ENCODE data around the gene TSR3.

TSR3 gene

GRCh38 chr16:1325673-1326371 is 25.9 kb downstream of the TSR3 start:
- no peak for TF ChIP-seq EZH2phosphoT487 (IDR thresholded peaks at IDR 0.05; ENCODE audit: borderline replicate concordance)
- TF ChIP-seq CTCF (conservative IDR thresholded peaks at IDR 0.05; ENCODE audit: low read length), result no peak
- no peaks in the 10 kb centered on the region for H3K79me2 ChIP-seq (ENCODE audit: insufficient read depth, low read length)
- H2AFZ ChIP-seq (ENCODE audit: low read length), result no peak overlapping the region
- no peaks in the 10 kb centered on the region for H3K9me2 ChIP-seq (replicated peaks; ENCODE audit: low read depth, low read length)
- no peak overlapping the region for H3K4me3 ChIP-seq (ENCODE audit: low read length, poor library complexity, severe bottlenecking)
- H4K20me1 ChIP-seq (ENCODE audit: insufficient read depth, low read length, poor library complexity, severe bottlenecking), result no peaks in the 10 kb centered on the region
- no peak overlapping the region for H3K9ac ChIP-seq (ENCODE audit: low read depth, low read length, poor library complexity, severe bottlenecking)
- no peak overlapping the region for H3K4me2 ChIP-seq (ENCODE audit: low read depth, low read length, poor library complexity, severe bottlenecking)
- no peaks in the 10 kb centered on the region for H3F3A ChIP-seq (ENCODE audit: low read depth)
- H3K36me3 ChIP-seq (ENCODE audit: insufficient read depth, low read length), result no peaks in the 10 kb centered on the region; the same call in 1 of the 2 replicates
- H3K4me1 ChIP-seq (ENCODE audit: insufficient read depth, low read length, poor library complexity, severe bottlenecking), result no peaks in the 10 kb centered on the region
- H3K27me3 ChIP-seq (ENCODE audit: insufficient read depth, low read length, poor library complexity, severe bottlenecking), result no peaks in the 10 kb centered on the region
- no peaks in the 10 kb centered on the region for H3K9me3 ChIP-seq (ENCODE audit: insufficient read depth, low read depth, low read length)

GRCh38 chr16:1325261-1325660 is 26.4 kb downstream of the TSR3 start:
- Histone ChIP-seq H3F3A (ENCODE audit: low read depth) (no peaks in the 10 kb centered on the region), H3K4me1 (ENCODE audit: insufficient read depth, low read length, poor library complexity, severe bottlenecking) (no peaks in the 10 kb centered on the region), H3K9ac (ENCODE audit: low read depth, low read length, poor library complexity, severe bottlenecking) (no peak overlapping the region), H3K4me3 (ENCODE audit: low read length, poor library complexity, severe bottlenecking) (no peak overlapping the region), H2AFZ (ENCODE audit: low read length) (no peak overlapping the region), H3K9me3 (ENCODE audit: insufficient read depth, low read depth, low read length) (no peaks in the 10 kb centered on the region), H3K36me3 (ENCODE audit: insufficient read depth, low read length) (peaks cover 3% of the 10 kb centered on the region; the same call in 1 of the 2 replicates), H4K20me1 (ENCODE audit: insufficient read depth, low read length, poor library complexity, severe bottlenecking) (no peaks in the 10 kb centered on the region), H3K9me2 (replicated peaks; ENCODE audit: low read depth, low read length) (no peaks in the 10 kb centered on the region), H3K27me3 (ENCODE audit: insufficient read depth, low read length, poor library complexity, severe bottlenecking) (no peaks in the 10 kb centered on the region), H3K4me2 (ENCODE audit: low read depth, low read length, poor library complexity, severe bottlenecking) (no peak overlapping the region), H3K79me2 (ENCODE audit: insufficient read depth, low read length) (no peaks in the 10 kb centered on the region)
- TF ChIP-seq CTCF (conservative IDR thresholded peaks at IDR 0.05; ENCODE audit: low read length), result no peak
- TF ChIP-seq EZH2phosphoT487 (IDR thresholded peaks at IDR 0.05; ENCODE audit: borderline replicate concordance), result no peak

GRCh38 chr16:1324286-1324826 is 27.3 kb downstream of the TSR3 start:
- Histone ChIP-seq H3K9ac (ENCODE audit: low read depth, low read length, poor library complexity, severe bottlenecking) (no peak overlapping the region), H3F3A (ENCODE audit: low read depth) (no peaks in the 10 kb centered on the region), H3K79me2 (ENCODE audit: insufficient read depth, low read length) (no peaks in the 10 kb centered on the region), H2AFZ (ENCODE audit: low read length) (no peak overlapping the region), H3K36me3 (ENCODE audit: insufficient read depth, low read length) (peaks cover 12% of the 10 kb centered on the region; the same call in 1 of the 2 replicates), H3K4me3 (ENCODE audit: low read length, poor library complexity, severe bottlenecking) (no peak overlapping the region), H3K4me2 (ENCODE audit: low read depth, low read length, poor library complexity, severe bottlenecking) (no peak overlapping the region), H3K4me1 (ENCODE audit: insufficient read depth, low read length, poor library complexity, severe bottlenecking) (no peaks in the 10 kb centered on the region), H3K9me2 (replicated peaks; ENCODE audit: low read depth, low read length) (no peaks in the 10 kb centered on the region), H3K27me3 (ENCODE audit: insufficient read depth, low read length, poor library complexity, severe bottlenecking) (no peaks in the 10 kb centered on the region), H3K9me3 (ENCODE audit: insufficient read depth, low read depth, low read length) (no peaks in the 10 kb centered on the region), H4K20me1 (ENCODE audit: insufficient read depth, low read length, poor library complexity, severe bottlenecking) (no peaks in the 10 kb centered on the region)
- TF ChIP-seq EZH2phosphoT487 (IDR thresholded peaks at IDR 0.05; ENCODE audit: borderline replicate concordance) (no peak), CTCF (conservative IDR thresholded peaks at IDR 0.05; ENCODE audit: low read length) (no peak)

Measured in Loucy (cell line).